Activated CD4-positive, alpha-beta memory T cell treated with anti-CD3 and anti-CD28 coated beads, Interleukin-2, amount 10 ng/mL, durations not matched to agents 7 days and 5 days (primary cell): ENCODE measurements around the gene ITGB2. TPM values are rescaled to one million over a fixed set of nuclear protein-coding genes. Genes with fewer than 3 reads are reported as not detected.

ENCODE experiments used
- CTCF ChIA-PET: fragments of 350-600 bp; sonication (Branson Sonifier 250); formaldehyde crosslinking; loops from one replicate; lab custom pipeline; 2021; ENCODE audit warnings: antibody characterized with exemption, inconsistent platforms; lab: Charles Lee
- POLR2A ChIA-PET: fragments of 350-600 bp; sonication (Branson Sonifier 250); formaldehyde crosslinking; loops from one replicate; lab custom pipeline; 2021; ENCODE audit warnings: antibody characterized with exemption; lab: Charles Lee
- DNase-seq: peaks from one replicate; pipeline ENCODE4 v3.0.0-alpha.2; 2020
- H3K27ac Mint-ChIP-seq: one replicate; pipeline ENCODE4 v1.8.0; 2021; ENCODE audit warnings: mild to moderate bottlenecking, mixed read lengths
- H3K27me3 Mint-ChIP-seq: one replicate; pipeline ENCODE4 v1.8.0; 2021; ENCODE audit warnings: mixed read lengths
- H3K36me3 Mint-ChIP-seq: one replicate; pipeline ENCODE4 v1.8.0; 2021; ENCODE audit warnings: low read depth, mixed read lengths
- H3K4me1 Mint-ChIP-seq: one replicate; pipeline ENCODE4 v1.8.0; 2021; ENCODE audit warnings: mixed read lengths
- H3K4me3 Mint-ChIP-seq: one replicate; pipeline ENCODE4 v1.8.0; 2021; ENCODE audit warnings: mild to moderate bottlenecking, mixed read lengths
- H3K9me3 Mint-ChIP-seq: one replicate; pipeline ENCODE4 v1.8.0; 2021; ENCODE audit warnings: mixed read lengths
- total RNA-seq, 2 experiments: library from RNA; stranded (reverse); gene quantifications; one replicate each; pipeline ENCODE4 v1.2.3, GENCODE V29; 2021

Gene ITGB2
- total RNA-seq, 2 experiments from 2014 or later: 631 to 642 TPM

DNA sequence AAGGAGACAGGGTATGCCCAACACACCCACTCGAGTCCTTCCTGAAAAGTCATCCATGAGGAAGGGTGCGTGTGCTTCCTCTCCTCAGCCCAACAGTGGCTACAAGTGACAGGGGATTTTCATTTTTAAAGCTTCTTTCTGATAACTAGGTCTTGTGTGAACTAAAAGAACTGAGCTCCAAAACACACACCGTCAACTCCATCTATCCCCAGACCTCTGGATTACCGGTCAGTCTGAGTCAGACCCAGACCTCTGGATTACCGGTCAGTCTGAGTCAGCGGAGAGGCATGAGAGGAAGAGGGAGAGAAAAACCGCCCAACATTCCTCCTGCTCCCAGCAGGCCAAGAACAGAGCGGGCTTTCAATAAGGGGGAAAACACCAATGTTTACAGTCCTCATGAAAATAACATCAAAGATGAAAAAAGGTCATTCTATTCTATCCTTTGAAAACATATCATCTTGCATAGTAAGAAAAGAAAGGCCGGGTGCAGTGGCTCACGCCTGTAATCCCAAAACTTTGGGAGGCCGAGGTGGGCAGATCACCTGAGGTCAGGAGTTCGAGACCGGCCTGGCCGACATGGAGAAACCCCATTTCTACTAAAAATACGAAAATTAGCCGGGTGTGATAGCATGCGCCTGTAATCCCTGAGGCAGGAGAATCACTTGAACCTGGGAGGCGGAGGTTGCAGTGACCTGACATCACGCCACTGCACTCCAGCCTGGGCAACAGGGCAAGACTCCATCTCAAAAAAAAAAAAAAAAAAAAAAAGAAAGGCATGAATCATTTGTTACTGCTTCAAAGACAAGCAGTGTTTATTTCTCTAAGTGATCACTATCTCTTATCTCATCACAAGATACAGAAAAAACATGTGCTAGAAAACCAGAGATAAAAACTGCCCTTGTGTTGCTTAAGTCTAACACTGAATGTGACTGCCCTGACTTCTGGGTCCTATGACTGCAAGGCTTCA, 50.6 kb downstream of the ITGB2 start:
- Mint-ChIP-seq H3K36me3 (peaks cover 36% of the 10 kb centered on the region), H3K27ac (peak overlapping the region; percentile 75), H3K4me3 (peak overlapping the region; percentile 66)

DNA sequence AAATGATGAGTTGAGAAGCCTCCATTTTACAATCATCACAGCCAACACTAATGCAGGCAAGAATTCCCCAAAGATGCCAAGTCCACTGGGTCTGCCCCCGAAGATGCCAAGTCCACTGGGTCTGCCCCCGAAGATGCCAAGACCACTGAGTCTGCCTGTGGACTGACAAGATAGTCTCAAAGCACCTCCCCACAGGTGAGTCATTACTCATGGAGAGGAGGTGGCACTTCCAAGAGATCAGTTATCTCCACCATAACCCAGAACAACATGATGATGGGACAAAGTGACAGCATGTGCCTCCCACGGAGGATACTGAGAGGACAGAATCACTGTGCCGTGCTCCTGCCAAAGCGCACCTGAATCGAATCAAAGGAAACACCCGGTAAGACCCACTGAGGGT, 52.0 kb downstream of the ITGB2 start:
- Mint-ChIP-seq H3K9me3 (no peaks in the 10 kb centered on the region), H3K27me3 (no peaks in the 10 kb centered on the region), H3K4me1 (peaks cover 79% of the 10 kb centered on the region), H3K4me3 (peak overlapping the region; percentile 53), H3K36me3 (peaks cover 46% of the 10 kb centered on the region), H3K27ac (peak overlapping the region; percentile 84)
- no peak for DNase-seq
- POLR2A ChIA-PET: interaction anchor here (1.0 kb wide), 1 partner anchor 28 kb away, joined by 3 read pairs; no protein-coding TSS in a partner anchor
- CTCF ChIA-PET: interaction anchor here (1.0 kb wide), 1 partner anchor 13 kb away, joined by 3 read pairs; no protein-coding TSS in a partner anchor

More for the DNA sequence above, 50.6 kb downstream of the ITGB2 start:
- Mint-ChIP-seq H3K27me3 (no peaks in the 10 kb centered on the region), H3K4me1 (peaks cover 80% of the 10 kb centered on the region), H3K9me3 (no peaks in the 10 kb centered on the region)
- ChIA-PET POLR2A (no interaction called here), CTCF (no interaction called here)
- DNase-seq: no peak

DNA sequence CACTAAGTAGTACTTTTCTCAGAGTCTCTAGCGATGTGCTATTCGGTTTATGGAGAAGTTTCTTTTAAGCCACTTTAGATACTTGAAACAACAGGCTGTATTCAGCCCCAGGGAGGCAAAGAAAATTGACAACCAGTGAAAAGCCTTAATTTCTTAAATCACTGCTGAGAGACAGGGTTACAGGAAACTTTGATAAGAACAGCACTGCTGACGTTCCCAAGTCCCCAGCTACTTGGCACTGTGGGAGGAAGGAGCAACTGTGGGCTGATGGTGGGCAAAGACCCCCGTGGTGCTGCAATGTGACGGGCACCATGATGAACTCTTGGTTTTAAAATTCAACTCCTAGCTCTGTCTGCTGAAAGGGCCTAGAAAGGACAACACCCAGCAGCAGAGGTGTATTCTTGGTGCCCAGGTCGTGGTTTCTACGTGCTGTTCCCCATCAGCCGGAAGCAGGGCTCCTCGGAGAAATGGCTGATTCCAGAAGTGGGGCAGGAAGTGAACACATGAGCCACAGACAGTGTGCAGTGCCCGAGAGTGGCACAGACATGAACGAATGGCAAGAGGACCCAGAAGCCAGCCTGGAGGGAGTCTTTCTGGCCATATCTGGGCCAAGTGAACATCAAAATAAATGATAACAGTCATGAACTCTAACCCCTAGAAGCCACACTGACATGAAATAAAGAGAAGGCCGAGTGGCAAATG, 52.5 kb downstream of the ITGB2 start:
- ChIA-PET POLR2A (interaction anchor here (1.0 kb wide), 1 partner anchor 27 kb away, joined by 3 read pairs; no protein-coding TSS in a partner anchor), CTCF (interaction anchor here (0.8 to 1.0 kb wide), 2 partner anchors 13 to 74 kb away, joined by 3 read pairs; no protein-coding TSS in a partner anchor)
- Mint-ChIP-seq H3K4me3 (peak overlapping the region; percentile 53), H3K36me3 (peaks cover 51% of the 10 kb centered on the region), H3K9me3 (no peaks in the 10 kb centered on the region), H3K4me1 (peaks cover 83% of the 10 kb centered on the region), H3K27me3 (no peaks in the 10 kb centered on the region), H3K27ac (peak overlapping the region; percentile 84)
- DNase-seq: peak; percentile 73

DNA sequence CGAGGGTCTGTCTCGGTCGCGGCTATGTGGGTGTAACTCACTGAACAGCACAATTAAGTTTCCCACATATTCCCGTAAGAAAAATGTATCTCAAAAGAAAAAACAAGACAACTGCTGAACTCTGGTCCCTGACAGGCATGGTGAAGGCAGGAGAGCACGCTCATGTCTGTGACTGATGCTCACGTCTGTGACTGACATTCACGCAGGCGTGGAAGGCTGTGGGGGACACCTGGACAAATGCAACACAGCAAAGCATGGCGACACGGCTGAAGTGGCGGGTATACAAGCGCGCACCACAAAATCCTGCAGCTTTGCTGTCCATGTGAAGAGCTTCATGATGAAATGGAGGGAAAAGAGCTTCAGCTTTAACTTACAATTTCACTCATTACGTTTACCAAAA, 53.2 kb downstream of the ITGB2 start:
- Mint-ChIP-seq H3K9me3 (no peaks in the 10 kb centered on the region), H3K4me3 (no peak overlapping the region), H3K27ac (peak overlapping the region; percentile 84), H3K4me1 (peaks cover 80% of the 10 kb centered on the region), H3K36me3 (peaks cover 48% of the 10 kb centered on the region), H3K27me3 (no peaks in the 10 kb centered on the region)
- no peak for DNase-seq
- ChIA-PET CTCF (interaction anchor here (0.6 to 1.0 kb wide), 3 partner anchors 12 to 799 kb away, joined by 3 to 4 read pairs (median 3); no protein-coding TSS in a partner anchor), POLR2A (interaction anchor here (1.0 kb wide), 1 partner anchor 27 kb away, joined by 3 read pairs; no protein-coding TSS in a partner anchor)

DNA sequence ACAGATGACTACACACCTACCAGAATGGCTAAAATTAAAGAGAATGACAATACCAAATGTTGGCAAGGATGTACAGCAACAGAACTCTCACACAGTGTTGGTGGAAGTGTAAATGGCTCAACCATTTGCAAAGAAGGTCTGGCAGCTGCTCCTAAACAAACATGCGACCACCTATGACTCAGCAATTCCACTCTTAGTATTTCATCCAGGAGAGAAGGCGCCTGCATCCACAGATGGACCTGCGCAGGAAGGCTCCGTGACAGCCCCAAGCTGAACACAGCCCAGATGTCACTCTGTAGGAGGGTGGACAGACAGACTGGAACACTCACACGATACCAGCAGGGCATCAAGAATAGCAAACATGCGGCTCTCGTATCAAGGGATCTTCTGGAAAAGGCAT, 53.9 kb downstream of the ITGB2 start:
- ChIA-PET CTCF (interaction anchor here (0.6 kb wide), 1 partner anchor 799 kb away, joined by 4 read pairs; no protein-coding TSS in a partner anchor), POLR2A (interaction anchor here (1.2 kb wide), 1 partner anchor 1005 kb away, joined by 3 read pairs; no protein-coding TSS in a partner anchor)
- Mint-ChIP-seq H3K27me3 (no peaks in the 10 kb centered on the region), H3K4me3 (no peak overlapping the region), H3K36me3 (peaks cover 44% of the 10 kb centered on the region), H3K27ac (peak overlapping the region; percentile 38), H3K9me3 (no peaks in the 10 kb centered on the region), H3K4me1 (peaks cover 74% of the 10 kb centered on the region)
- DNase-seq: no peak

DNA sequence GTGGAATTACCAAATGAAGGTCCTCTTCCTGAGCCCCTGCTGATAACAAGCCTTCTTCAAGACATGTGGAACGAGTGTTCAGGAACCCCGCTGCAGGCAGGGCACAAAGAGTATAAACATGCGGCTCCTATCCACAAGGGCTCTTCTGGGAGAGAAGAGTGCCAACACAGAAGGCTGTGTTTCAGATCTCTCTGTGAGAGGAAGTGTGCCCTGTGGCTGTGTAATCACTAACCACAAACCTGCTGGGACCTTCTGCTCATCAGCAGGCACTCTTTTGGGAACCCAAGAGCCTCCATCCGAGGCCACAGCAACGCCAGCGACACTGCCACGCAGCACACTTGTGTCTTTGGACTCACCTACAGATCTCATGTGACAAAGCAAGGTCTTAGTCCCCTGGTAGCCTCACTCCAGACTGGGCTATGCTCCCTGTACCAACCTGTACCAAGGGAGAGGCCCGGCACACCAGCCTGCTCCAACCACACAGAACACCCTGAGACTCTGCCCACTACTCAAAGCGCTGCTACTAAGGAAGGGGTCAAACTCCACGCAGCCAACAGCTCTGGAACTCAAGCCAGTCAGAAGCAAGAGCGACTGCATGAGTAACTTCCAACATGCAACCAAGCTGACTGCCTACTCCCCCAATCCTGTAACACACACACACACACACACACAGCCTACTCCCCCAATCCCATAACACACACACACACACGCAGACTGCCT, 55.0 kb downstream of the ITGB2 start:
- Mint-ChIP-seq H3K36me3 (peaks cover 47% of the 10 kb centered on the region), H3K27ac (peak overlapping the region; percentile 68), H3K9me3 (no peaks in the 10 kb centered on the region), H3K4me3 (no peak overlapping the region), H3K4me1 (peaks cover 67% of the 10 kb centered on the region), H3K27me3 (no peaks in the 10 kb centered on the region)
- CTCF ChIA-PET: no interaction called here
- DNase-seq: no peak
- POLR2A ChIA-PET: interaction anchor here (1.2 kb wide), 1 partner anchor 1004 kb away, joined by 3 read pairs; no protein-coding TSS in a partner anchor

DNA sequence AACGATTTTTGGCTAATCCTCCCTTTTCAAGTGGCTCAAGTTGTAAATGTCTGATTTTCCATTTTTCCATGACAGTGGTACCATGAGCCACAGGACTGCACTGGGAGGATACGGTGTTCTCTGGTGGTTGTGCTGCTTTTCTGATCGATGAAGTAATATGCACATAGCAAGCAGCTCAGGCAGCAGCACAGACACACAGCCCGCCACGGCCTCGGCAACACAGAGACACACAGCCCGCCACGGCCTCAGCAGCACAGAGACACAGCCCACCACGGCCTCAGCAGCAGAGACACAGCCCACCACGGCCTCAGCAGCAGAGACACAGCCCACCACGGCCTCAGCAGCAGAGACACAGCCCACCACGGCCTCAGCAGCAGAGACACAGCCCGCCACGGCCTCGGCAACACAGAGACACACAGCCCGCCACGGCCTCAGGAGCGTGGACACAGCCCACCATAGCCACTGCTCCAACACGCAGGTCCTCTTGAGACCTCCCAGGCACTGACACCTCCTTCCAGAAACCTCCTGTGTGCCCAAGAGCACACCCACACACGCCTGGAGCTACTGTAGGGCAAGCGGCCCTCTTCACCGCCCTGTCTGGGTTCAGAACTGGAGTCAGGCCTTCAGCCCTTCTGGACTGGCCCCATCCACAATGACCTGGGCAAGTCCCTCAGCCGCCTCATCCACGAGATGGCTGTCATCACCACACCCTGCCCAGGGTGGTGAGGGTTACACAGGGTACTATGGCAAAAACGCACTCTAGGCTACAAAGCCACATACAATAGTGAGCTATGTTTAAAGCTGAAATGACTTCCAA, 57.6 kb downstream of the ITGB2 start:
- Mint-ChIP-seq H3K27ac (no peak overlapping the region), H3K4me1 (peaks cover 43% of the 10 kb centered on the region), H3K4me3 (no peak overlapping the region), H3K36me3 (peaks cover 58% of the 10 kb centered on the region), H3K27me3 (no peaks in the 10 kb centered on the region), H3K9me3 (no peaks in the 10 kb centered on the region)
- DNase-seq: no peak
- ChIA-PET POLR2A (no interaction called here), CTCF (no interaction called here)

DNA sequence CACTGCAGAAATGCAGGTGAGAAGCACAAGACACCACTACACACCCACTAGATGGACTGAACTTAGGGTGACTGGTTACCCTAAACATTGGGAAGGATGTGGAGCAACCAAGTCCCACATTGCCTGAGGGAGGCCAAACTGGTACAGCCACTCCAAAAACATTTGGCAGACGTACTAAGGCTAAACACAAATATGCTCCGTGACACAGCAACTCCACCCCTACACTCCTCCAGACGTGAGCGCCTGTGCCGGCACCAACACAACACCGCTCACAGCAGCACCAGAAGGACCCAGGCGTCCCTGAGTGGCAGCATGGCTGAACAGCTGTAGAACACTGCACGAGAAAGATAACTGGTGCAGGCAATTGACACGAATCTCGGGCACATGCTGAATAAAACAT, 61.9 kb downstream of the ITGB2 start:
- CTCF ChIA-PET: no interaction called here
- Mint-ChIP-seq H3K4me1 (peaks cover 22% of the 10 kb centered on the region), H3K27ac (no peak overlapping the region), H3K9me3 (no peaks in the 10 kb centered on the region), H3K36me3 (peaks cover 66% of the 10 kb centered on the region), H3K27me3 (no peaks in the 10 kb centered on the region), H3K4me3 (no peak overlapping the region)
- DNase-seq: no peak
- POLR2A ChIA-PET: no interaction called here

DNA sequence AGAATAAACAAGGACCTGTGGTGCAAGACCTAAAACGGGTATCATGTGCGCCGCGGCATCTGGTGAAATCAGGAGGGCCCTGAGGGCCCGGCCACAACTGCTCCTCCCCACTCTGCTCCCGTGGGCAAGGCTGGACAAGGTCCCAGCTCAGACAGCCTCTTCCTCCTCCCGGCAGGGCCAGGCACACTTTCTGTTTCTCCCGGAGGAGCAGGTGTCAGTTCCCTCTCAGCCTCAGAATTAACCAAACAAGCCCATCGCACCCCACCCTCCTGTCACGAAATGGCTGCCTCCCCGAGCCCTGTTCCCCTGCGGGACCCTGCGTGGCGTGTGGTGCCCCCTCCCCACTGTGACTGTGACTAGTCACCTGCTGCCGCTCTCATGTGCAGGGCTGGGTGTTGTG, 62.4 kb downstream of the ITGB2 start:
- no peak for DNase-seq
- POLR2A ChIA-PET: interaction anchor here (1.2 kb wide), 1 partner anchor 16 kb away, joined by 5 read pairs; the partner anchor contains the start of gene PTTG1IP
- H3K4me3 Mint-ChIP-seq: no peak overlapping the region
- H3K27me3 Mint-ChIP-seq: no peaks in the 10 kb centered on the region
- no peak overlapping the region for H3K27ac Mint-ChIP-seq
- H3K4me1 Mint-ChIP-seq: peaks cover 22% of the 10 kb centered on the region
- H3K36me3 Mint-ChIP-seq: peaks cover 66% of the 10 kb centered on the region
- H3K9me3 Mint-ChIP-seq: no peaks in the 10 kb centered on the region
- CTCF ChIA-PET: interaction anchor here (0.8 kb wide), 1 partner anchor 31 kb away, joined by 3 read pairs; no protein-coding TSS in a partner anchor

DNA sequence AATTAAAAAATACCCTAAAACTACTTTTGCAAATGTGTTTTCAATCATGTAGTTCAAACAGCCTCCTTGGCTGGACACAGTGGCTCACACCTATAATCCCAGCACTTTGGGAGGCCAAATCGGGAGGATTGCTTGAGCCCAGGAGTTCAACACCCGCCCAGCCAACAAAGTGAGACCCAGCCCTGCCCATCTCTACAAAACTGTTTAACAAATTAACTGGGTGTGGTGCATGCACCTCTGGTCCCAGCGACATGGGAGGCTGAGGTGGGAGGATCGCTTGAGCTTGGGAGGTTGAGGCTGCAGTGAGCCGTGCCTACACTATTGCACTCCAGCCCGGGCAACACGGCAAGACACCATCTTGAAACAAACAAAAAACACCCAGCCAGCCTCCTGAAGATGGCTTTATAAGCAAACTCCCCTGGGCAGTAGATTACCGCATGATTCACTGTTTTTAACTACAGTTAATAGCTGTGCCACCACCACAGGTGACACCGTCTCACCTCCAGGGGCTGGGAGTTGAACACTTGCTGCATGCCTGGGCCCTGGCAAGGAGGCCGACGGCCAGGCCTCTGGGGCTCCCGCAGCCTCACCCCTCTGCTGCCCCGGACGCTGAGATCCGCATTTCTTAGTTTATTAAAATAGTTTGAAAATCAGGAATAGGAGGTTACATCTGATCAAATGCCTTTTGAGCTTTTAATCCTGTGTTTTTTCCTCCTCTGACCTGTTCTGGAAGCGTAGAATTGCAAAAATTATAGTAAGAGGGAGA, 63.4 kb downstream of the ITGB2 start:
- Mint-ChIP-seq H3K36me3 (peaks cover 71% of the 10 kb centered on the region), H3K4me3 (no peak overlapping the region), H3K9me3 (no peaks in the 10 kb centered on the region), H3K4me1 (peaks cover 26% of the 10 kb centered on the region), H3K27ac (no peak overlapping the region), H3K27me3 (no peaks in the 10 kb centered on the region)
- POLR2A ChIA-PET: interaction anchor here (1.2 kb wide), 1 partner anchor 17 kb away, joined by 5 read pairs; the partner anchor contains the start of gene PTTG1IP
- no peak for DNase-seq
- CTCF ChIA-PET: interaction anchor here (0.5 kb wide), 1 partner anchor 73 kb away, joined by 3 read pairs; no protein-coding TSS in a partner anchor

DNA sequence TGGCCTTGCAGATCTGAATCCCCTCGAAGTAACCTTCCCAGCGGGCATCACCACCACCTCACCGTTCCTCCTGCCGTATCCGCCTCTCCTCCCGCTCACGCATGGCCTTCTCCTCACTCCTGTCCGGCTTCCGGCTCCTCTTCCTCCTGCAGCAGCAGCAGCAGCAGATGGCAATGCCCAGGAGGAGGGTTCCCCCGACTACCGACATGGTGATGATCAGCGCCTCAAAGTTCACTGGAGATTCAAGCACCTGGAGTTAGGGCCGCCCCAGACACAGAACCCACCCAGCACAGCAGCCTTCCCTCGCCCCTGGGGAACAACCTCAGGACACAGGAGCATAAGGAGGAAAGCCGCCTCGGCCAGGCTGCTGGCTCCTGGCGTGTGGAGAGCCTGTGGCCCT, 64.6 kb downstream of the ITGB2 start:
- DNase-seq: no peak
- Mint-ChIP-seq H3K9me3 (no peaks in the 10 kb centered on the region), H3K27me3 (no peaks in the 10 kb centered on the region), H3K36me3 (peaks cover 69% of the 10 kb centered on the region), H3K27ac (no peak overlapping the region), H3K4me3 (no peak overlapping the region), H3K4me1 (peaks cover 35% of the 10 kb centered on the region)
- POLR2A ChIA-PET: no interaction called here
- CTCF ChIA-PET: no interaction called here
